Liver (tissue), 9 donors: ENCODE results near the gene COL5A1. TPM values are rescaled to one million over a fixed set of nuclear protein-coding genes. Genes with fewer than 3 reads are reported as not detected.

Experiments used
- DNase-seq: peaks from one replicate; pipeline ENCODE4 v3.0.0-alpha.2; 2017; ENCODE audit warnings: low spot score
- H3K27ac ChIP-seq, 2 donors: one replicate each; pipeline ENCODE4 v1.7.0; 2013; ENCODE audit warnings: inconsistent platforms in 2 of 2, low read length in 2 of 2, control low read depth in 1 of 2, low read depth in 1 of 2, mild to moderate bottlenecking in 1 of 2
- H3K27me3 ChIP-seq, 4 donors: one replicate each; pipeline versions ENCODE4 v1.6.1 to v1.7.0; 2013; ENCODE audit warnings: low read length in 3 of 4, inconsistent platforms in 1 of 4, mild to moderate bottlenecking in 1 of 4, moderate library complexity in 1 of 4; ENCODE audit not compliant: control insufficient read depth in 4 of 4, insufficient read depth in 4 of 4
- H3K36me3 ChIP-seq, 4 donors: one replicate each; pipeline versions ENCODE4 v1.6.1 to v1.7.0; 2013; ENCODE audit warnings: low read length in 3 of 4, mild to moderate bottlenecking in 3 of 4, low read depth in 1 of 4, moderate library complexity in 1 of 4; ENCODE audit not compliant: control insufficient read depth in 4 of 4, insufficient read depth in 3 of 4
- H3K4me1 ChIP-seq, 4 donors: one replicate each; pipeline versions ENCODE4 v1.6.1 to v1.7.0; 2013; ENCODE audit warnings: low read length in 3 of 4, mild to moderate bottlenecking in 3 of 4, moderate library complexity in 1 of 4; ENCODE audit not compliant: control insufficient read depth in 4 of 4, insufficient read depth in 4 of 4
- H3K4me3 ChIP-seq, 3 donors: one replicate each; pipeline versions ENCODE4 v1.6.1 to v1.7.0; 2013; ENCODE audit warnings: low read length in 3 of 3, control low read depth in 1 of 3, low read depth in 1 of 3, mild to moderate bottlenecking in 1 of 3
- H3K9ac ChIP-seq, 2 donors: one replicate each; pipeline ENCODE4 v1.7.0; 2013; ENCODE audit warnings: low read length in 2 of 2, mild to moderate bottlenecking in 2 of 2, moderate library complexity in 2 of 2, control low read depth in 1 of 2, low read depth in 1 of 2
- H3K9me3 ChIP-seq, 4 donors: one replicate each; pipeline versions ENCODE4 v1.6.1 to v1.7.0; 2013; ENCODE audit warnings: low read length in 3 of 4; ENCODE audit not compliant: control insufficient read depth in 4 of 4
- CTCF ChIP-seq: fragments of 150-350 bp; IDR thresholded peaks from 2 replicates; pipeline ENCODE4 v1.5.1; 2017; ENCODE audit warnings: improper control_type of control experiment, low read depth, low read length; ENCODE audit not compliant: missing input control
- EGR1 ChIP-seq, 2 donors: IDR thresholded peaks; 2 replicates each; pipeline ENCODE4 v1.6.1; 2016 to 2018; ENCODE audit warnings: antibody characterized with exemption in 2 of 2, low read depth in 2 of 2
- FOXA1 ChIP-seq: IDR thresholded peaks from 2 replicates; pipeline ENCODE4 v1.6.1; 2016; ENCODE audit warnings: antibody characterized with exemption
- HNF4A ChIP-seq, 2 donors: conservative IDR thresholded peaks; 2 replicates each; pipeline ENCODE4 v1.6.1; 2016; ENCODE audit warnings: antibody characterized with exemption in 2 of 2, mild to moderate bottlenecking in 2 of 2
- HNF4G ChIP-seq: IDR thresholded peaks from 2 replicates; pipeline ENCODE4 v1.6.1; 2016; ENCODE audit warnings: antibody characterized with exemption
- JUND ChIP-seq, 2 donors: IDR thresholded peaks; 2 replicates each; pipeline ENCODE4 v1.6.1; 2016; ENCODE audit warnings: antibody characterized with exemption in 2 of 2
- MAX ChIP-seq: IDR thresholded peaks from 2 replicates; pipeline ENCODE4 v1.6.1; 2016; ENCODE audit warnings: antibody characterized with exemption
- NR2F2 ChIP-seq: IDR thresholded peaks from 2 replicates; pipeline ENCODE4 v1.6.1; 2016; ENCODE audit warnings: antibody characterized with exemption
- RAD21 ChIP-seq, 2 donors: IDR thresholded peaks; 2 replicates each; pipeline ENCODE4 v1.6.1; 2016; ENCODE audit warnings: antibody characterized with exemption in 2 of 2, mild to moderate bottlenecking in 2 of 2
- REST ChIP-seq: IDR thresholded peaks from 2 replicates; pipeline ENCODE4 v1.6.1; 2016; ENCODE audit warnings: antibody characterized with exemption, mild to moderate bottlenecking
- RXRA ChIP-seq, 2 donors: IDR thresholded peaks; 2 replicates each; pipeline ENCODE4 v1.6.1; 2017 to 2018; ENCODE audit warnings: antibody characterized with exemption in 2 of 2, mild to moderate bottlenecking in 1 of 2
- TAF1 ChIP-seq: conservative IDR thresholded peaks from 2 replicates; pipeline ENCODE4 v1.6.1; 2016; ENCODE audit warnings: antibody characterized with exemption, mild to moderate bottlenecking
- ZBTB33 ChIP-seq: IDR thresholded peaks from 2 replicates; pipeline ENCODE4 v1.6.1; 2016; ENCODE audit warnings: antibody characterized with exemption
- WGBS: extraction: QIAGEN DNeasy Blood & Tissue Kit; methylation state at CpG from one replicate; pipeline ENCODE4 v1.1.7; 2013; 5-methylcytosine and 5-hydroxymethylcytosine counted together
- polyA plus RNA-seq, 2 donors: library from polyadenylated mRNA; stranded (reverse) in 1 of 2; unstranded in 1 of 2; fragments of 200-250 nt in 1 of 2; fragments of >200 nt in 1 of 2; fragmentation: Nextera tagmentation in 1 of 2; extraction: Ambion mirVana in 1 of 2; gene quantifications; one replicate each; pipeline versions ENCODE4 v1.2.1 to v1.2.3, GENCODE V29; 2013 to 2015
- total RNA-seq, 2 donors: library from RNA; depleted of rRNA; stranded (reverse); fragments of >200 nt; gene quantifications; one replicate each; pipeline ENCODE4 v1.2.3, GENCODE V29; 2014
- donor health status: healthy.
- donor health status: healthy.
- donor health status: healthy.
- donor health status: healthy.
- donor health status: healthy.

The COL5A1 gene
- total and polyA plus RNA-seq, 4 donors: 0.67 to 15.6 (median 11.2) TPM

GRCh38 chr9:134872482-134873231 lies 231.1 kb downstream of the COL5A1 start:
- 77% methylated on average over 24 of the region's 24 CpGs for WGBS
- H3K27ac ChIP-seq: no peak overlapping the region
- H3K36me3 ChIP-seq: no peaks in the 10 kb centered on the region
- H3K27me3 ChIP-seq: peaks cover 0 to 2% (median 0%) of the 10 kb centered on the region in 4 donors
- no peak for DNase-seq
- no peak overlapping the region for H3K4me3 ChIP-seq
- H3K9ac ChIP-seq: no peak overlapping the region
- no peaks in the 10 kb centered on the region for H3K4me1 ChIP-seq
- H3K9me3 ChIP-seq: peaks cover 0 to 1% (median 0%) of the 10 kb centered on the region in 4 donors
- TF ChIP-seq FOXA1 (no peak), RXRA (IDR thresholded peaks at IDR 0.05) (no peak), NR2F2 (no peak)

- Histone ChIP-seq H3K4me1 (no peaks in the 10 kb centered on the region), H3K27me3 (no peaks in the 10 kb centered on the region), H3K4me3 (no peak overlapping the region), H3K9ac (no peak overlapping the region), H3K9me3 (peaks cover 0 to 1% (median 0%) of the 10 kb centered on the region in 4 donors), H3K36me3 (no peaks in the 10 kb centered on the region), H3K27ac (no peak overlapping the region)
- DNase-seq: no peak
- 62% methylated on average over 1 of the region's 1 CpG for WGBS
- TF ChIP-seq REST (no peak), JUND (IDR thresholded peaks at IDR 0.05) (no peak), HNF4A (conservative IDR thresholded peaks at IDR 0.05) (no peak), CTCF (no peak), ZBTB33 (no peak), NR2F2 (no peak), EGR1 (IDR thresholded peaks at IDR 0.05; ENCODE audit: low read depth in 2 of 2) (no peak), MAX (no peak), HNF4G (no peak), RAD21 (IDR thresholded peaks at IDR 0.05) (no peak), TAF1 (no peak)
Observed at GRCh38 chr9:134875371-134875770, 233.8 kb downstream of the COL5A1 start.
